Transverse colon (tissue), 3 donors: ENCODE results near the gene AKAP5.

Experiments used
- CTCF ChIP-seq, 5 experiments: fragments of 200-600 bp in 3 of 5; fragments of 450-650 bp in 2 of 5; sonication (generic) in 3 of 5; IDR thresholded peaks; 1 replicate in 2 of 5; 2 replicates in 3 of 5; pipeline ENCODE4 v1.5.1; 2016 to 2017; ENCODE audit warnings: antibody characterized with exemption in 5 of 5, inconsistent platforms in 3 of 5, mild to moderate bottlenecking in 2 of 5, moderate library complexity in 1 of 5
- POLR2A ChIP-seq: fragments of 450-650 bp; IDR thresholded peaks from one replicate; pipeline ENCODE4 v1.6.1; 2016; ENCODE audit warnings: antibody characterized with exemption, mild to moderate bottlenecking, moderate library complexity

GRCh38 chr14:64438181-64438841 lies 27.0 kb upstream of the AKAP5 start:
- TF ChIP-seq CTCF (IDR thresholded peaks at IDR 0.05) (no peak), POLR2A (no peak)
